ENCODE results near the gene GRIPAP1. TPM values are rescaled to one million over a fixed set of nuclear protein-coding genes. Genes with fewer than 3 reads are reported as not detected.

The GRIPAP1 gene
- polyA plus RNA-seq, 3 donors = 3.8 to 103 (median 10.7) TPM

DNA sequence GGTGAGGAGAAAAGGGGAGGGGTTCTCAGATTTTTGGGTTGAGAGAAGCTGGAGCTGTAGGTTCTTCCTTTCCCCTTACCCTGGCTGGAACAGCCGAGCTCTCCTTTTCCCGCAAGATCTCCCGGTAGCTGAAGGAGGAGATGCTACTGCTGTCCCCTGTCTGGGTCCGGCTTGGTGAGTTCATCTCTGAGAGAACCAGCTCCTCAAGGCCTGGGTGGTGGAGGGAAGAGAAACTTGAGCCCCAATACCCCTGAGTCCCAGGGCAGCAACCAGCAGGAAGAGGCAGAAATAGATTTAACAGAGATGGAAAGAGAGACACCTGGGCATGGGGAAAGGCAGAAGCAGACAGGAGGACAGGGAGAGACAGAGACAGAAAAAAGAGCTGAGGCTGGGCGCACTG, 23.8 kb downstream of the GRIPAP1 start:
- DNase-seq = no peak
- no peak overlapping the region for H3K4me3 Mint-ChIP-seq
- H3K79me2 ChIP-seq (ENCODE audit: insufficient read depth, low read length) = no peaks in the 10 kb centered on the region
- no peak overlapping the region for H3K27ac ChIP-seq (ENCODE audit: low read depth in 1 of 2, low read length in 2 of 2)
- H3K9me3 ChIP-seq (replicated peaks in 1 of 2; ENCODE audit: control insufficient read depth in 1 of 2, insufficient read depth in 1 of 2, low read length in 2 of 2) = no peaks in the 10 kb centered on the region
- peaks cover 0 to 3% (median 0%) of the 10 kb centered on the region in 3 donors for H3K27me3 Mint-ChIP-seq (ENCODE audit: low read depth in 3 of 3)
- H3K4me1 ChIP-seq (ENCODE audit: control insufficient read depth in 1 of 2, insufficient read depth in 2 of 2, low read length in 2 of 2) = no peaks in the 10 kb centered on the region
- no CpG with 5 or more reads among the region's 5 CpGs for WGBS (ENCODE audit: insufficient coverage)
- H3K9me3 Mint-ChIP-seq = peaks cover 0 to under 1% (median 0%) of the 10 kb centered on the region in 7 donors
- no peaks in the 10 kb centered on the region for H3K4me1 Mint-ChIP-seq
- no peak overlapping the region for H3K9ac ChIP-seq (ENCODE audit: insufficient read depth, low read length, poor library complexity, severe bottlenecking)
- peaks cover 71 to 87% of the 10 kb centered on the region in 2 donors for H3K36me3 ChIP-seq (replicated peaks in 1 of 2; ENCODE audit: control insufficient read depth in 1 of 2, insufficient read depth in 2 of 2, low read length in 2 of 2)
- TF ChIP-seq, protein P1, sequence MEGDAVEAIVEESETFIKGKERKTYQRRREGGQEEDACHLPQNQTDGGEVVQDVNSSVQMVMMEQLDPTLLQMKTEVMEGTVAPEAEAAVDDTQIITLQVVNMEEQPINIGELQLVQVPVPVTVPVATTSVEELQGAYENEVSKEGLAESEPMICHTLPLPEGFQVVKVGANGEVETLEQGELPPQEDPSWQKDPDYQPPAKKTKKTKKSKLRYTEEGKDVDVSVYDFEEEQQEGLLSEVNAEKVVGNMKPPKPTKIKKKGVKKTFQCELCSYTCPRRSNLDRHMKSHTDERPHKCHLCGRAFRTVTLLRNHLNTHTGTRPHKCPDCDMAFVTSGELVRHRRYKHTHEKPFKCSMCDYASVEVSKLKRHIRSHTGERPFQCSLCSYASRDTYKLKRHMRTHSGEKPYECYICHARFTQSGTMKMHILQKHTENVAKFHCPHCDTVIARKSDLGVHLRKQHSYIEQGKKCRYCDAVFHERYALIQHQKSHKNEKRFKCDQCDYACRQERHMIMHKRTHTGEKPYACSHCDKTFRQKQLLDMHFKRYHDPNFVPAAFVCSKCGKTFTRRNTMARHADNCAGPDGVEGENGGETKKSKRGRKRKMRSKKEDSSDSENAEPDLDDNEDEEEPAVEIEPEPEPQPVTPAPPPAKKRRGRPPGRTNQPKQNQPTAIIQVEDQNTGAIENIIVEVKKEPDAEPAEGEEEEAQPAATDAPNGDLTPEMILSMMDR (IDR thresholded peaks at IDR 0.05) = no peak
- no peak overlapping the region for H3K4me2 ChIP-seq (replicated peaks; ENCODE audit: extremely low read depth, low read length, poor library complexity, severe bottlenecking)
- H3K36me3 Mint-ChIP-seq = peaks cover 67 to 76% of the 10 kb centered on the region in 2 donors
- peaks cover 4% of the 10 kb centered on the region for H4K20me1 ChIP-seq (ENCODE audit: insufficient read depth, low read length)
- no peak overlapping the region for H3K4me3 ChIP-seq (replicated peaks in 1 of 3; ENCODE audit: low read depth in 2 of 3, low read length in 3 of 3)
- no peak overlapping the region for H2AFZ ChIP-seq (ENCODE audit: insufficient read depth, low read depth, low read length, poor library complexity, severe bottlenecking)
- intact Hi-C loops (cut with micrococcal nuclease) = no loop called here
- no peaks in the 10 kb centered on the region for H3K27me3 ChIP-seq (ENCODE audit: control insufficient read depth in 2 of 2, insufficient read depth in 2 of 2, low read length in 2 of 2)
- peak overlapping the region in 4 of 7 donors; percentile 12 to 39 (median 34) for H3K27ac Mint-ChIP-seq

DNA sequence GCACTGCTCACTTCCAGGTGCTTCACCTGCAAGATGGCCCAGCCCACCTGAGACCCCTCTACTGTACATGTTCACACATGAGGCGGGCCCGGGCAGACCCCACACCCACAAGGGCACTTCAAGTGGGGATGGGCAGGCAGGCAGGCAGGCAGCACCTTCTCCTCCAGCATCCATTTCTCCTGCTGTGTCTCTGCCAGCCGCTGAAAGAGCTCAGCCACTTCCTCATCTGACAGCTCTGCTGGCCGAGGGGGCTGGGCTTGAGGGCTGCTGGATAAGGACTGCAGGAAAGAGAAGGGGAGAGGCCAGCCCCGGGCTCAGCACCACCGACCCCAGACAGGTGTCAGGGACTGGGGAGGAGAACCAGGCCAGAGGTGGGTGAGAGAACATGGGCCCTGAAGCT, 26.0 kb downstream of the GRIPAP1 start:
- H3K27me3 Mint-ChIP-seq (ENCODE audit: low read depth in 3 of 3) = peaks cover under 1 to 11% (median 3%) of the 10 kb centered on the region in 3 donors
- Histone ChIP-seq H3K27me3 (ENCODE audit: control insufficient read depth in 2 of 2, insufficient read depth in 2 of 2, low read length in 2 of 2) (peaks cover 0 to 7% of the 10 kb centered on the region in 2 donors), H3K9ac (ENCODE audit: insufficient read depth, low read length, poor library complexity, severe bottlenecking) (no peak overlapping the region), H3K4me3 (replicated peaks in 1 of 3; ENCODE audit: low read depth in 2 of 3, low read length in 3 of 3) (no peak overlapping the region), H2AFZ (ENCODE audit: insufficient read depth, low read depth, low read length, poor library complexity, severe bottlenecking) (no peak overlapping the region), H3K4me2 (replicated peaks; ENCODE audit: extremely low read depth, low read length, poor library complexity, severe bottlenecking) (no peak overlapping the region), H3K27ac (ENCODE audit: low read depth in 1 of 2, low read length in 2 of 2) (no peak overlapping the region), H3K9me3 (replicated peaks in 1 of 2; ENCODE audit: control insufficient read depth in 1 of 2, insufficient read depth in 1 of 2, low read length in 2 of 2) (no peaks in the 10 kb centered on the region), H3K36me3 (replicated peaks in 1 of 2; ENCODE audit: control insufficient read depth in 1 of 2, insufficient read depth in 2 of 2, low read length in 2 of 2) (peaks cover 52 to 65% of the 10 kb centered on the region in 2 donors), H4K20me1 (ENCODE audit: insufficient read depth, low read length) (peaks cover 5% of the 10 kb centered on the region), H3K79me2 (ENCODE audit: insufficient read depth, low read length) (no peaks in the 10 kb centered on the region), H3K4me1 (ENCODE audit: control insufficient read depth in 1 of 2, insufficient read depth in 2 of 2, low read length in 2 of 2) (peaks cover 10 to 11% of the 10 kb centered on the region in 2 donors)
- no CpG with 5 or more reads among the region's 6 CpGs for WGBS (ENCODE audit: insufficient coverage)
- intact Hi-C loops (cut with micrococcal nuclease) = no loop called here
- peaks cover 9% of the 10 kb centered on the region for H3K4me1 Mint-ChIP-seq
- no peak overlapping the region for H3K4me3 Mint-ChIP-seq
- peaks cover 55 to 56% of the 10 kb centered on the region in 2 donors for H3K36me3 Mint-ChIP-seq
- TF ChIP-seq, protein P1 (IDR thresholded peaks at IDR 0.05) = no peak
- no peak for DNase-seq
- no peaks in the 10 kb centered on the region for H3K9me3 Mint-ChIP-seq
- peak overlapping the region in 2 of 7 donors; percentile 6 to 42 for H3K27ac Mint-ChIP-seq
